ENCODE results near the gene GADD45A. TPM values are rescaled to one million over a fixed set of nuclear protein-coding genes. Genes with fewer than 3 reads are reported as not detected.

The GADD45A gene
- total RNA-seq, 1 donor from 2014 or later = 60.9 TPM

GRCh38 chr1:67688526-67689219 lies 3.7 kb downstream of the GADD45A start:
- no peak for DNase-seq (ENCODE audit: low read depth, low spot score)

- DNase-seq (ENCODE audit: low read depth, low spot score) = no peak
Observed at GRCh38 chr1:67689267-67690017, 4.4 kb downstream of the GADD45A start.

- no peak for DNase-seq (ENCODE audit: low read depth, low spot score)
Observed at GRCh38 chr1:67690018-67690363, 5.0 kb downstream of the GADD45A start.

- no peak for DNase-seq (ENCODE audit: low read depth, low spot score)
Observed at GRCh38 chr1:67690411-67690810, 5.4 kb downstream of the GADD45A start.

GRCh38 chr1:67691712-67692111 lies 6.7 kb downstream of the GADD45A start:
- DNase-seq (ENCODE audit: low read depth, low spot score) = no peak

GRCh38 chr1:67695963-67696362 lies 11.0 kb downstream of the GADD45A start:
- DNase-seq (ENCODE audit: low read depth, low spot score) = no peak

- DNase-seq (ENCODE audit: low read depth, low spot score) = no peak
Observed at GRCh38 chr1:67696708-67697107, 11.7 kb downstream of the GADD45A start.

- DNase-seq (ENCODE audit: low read depth, low spot score) = no peak
Observed at GRCh38 chr1:67700220-67700619, 15.2 kb downstream of the GADD45A start.

GRCh38 chr1:67700692-67701410 lies 15.8 kb downstream of the GADD45A start:
- no peak for DNase-seq (ENCODE audit: low read depth, low spot score)

GRCh38 chr1:67701876-67702275 lies 16.9 kb downstream of the GADD45A start:
- no peak for DNase-seq (ENCODE audit: low read depth, low spot score)

- no peak for DNase-seq (ENCODE audit: low read depth, low spot score)
Observed at GRCh38 chr1:67704351-67704750, 19.4 kb downstream of the GADD45A start.

- DNase-seq (ENCODE audit: low read depth, low spot score) = no peak
Observed at GRCh38 chr1:67705735-67706453, 20.9 kb downstream of the GADD45A start.

GRCh38 chr1:67708606-67709005 lies 23.6 kb downstream of the GADD45A start:
- DNase-seq (ENCODE audit: low read depth, low spot score) = no peak

- DNase-seq (ENCODE audit: low read depth, low spot score) = no peak
Observed at GRCh38 chr1:67710417-67710816, 25.4 kb downstream of the GADD45A start.

GRCh38 chr1:67711158-67711854 lies 26.3 kb downstream of the GADD45A start:
- DNase-seq (ENCODE audit: low read depth, low spot score) = no peak

GRCh38 chr1:67711855-67712212 lies 26.8 kb downstream of the GADD45A start:
- DNase-seq (ENCODE audit: low read depth, low spot score) = no peak

GRCh38 chr1:67713057-67713846 lies 28.3 kb downstream of the GADD45A start:
- DNase-seq (ENCODE audit: low read depth, low spot score) = peak; percentile 75

GRCh38 chr1:67715819-67716218 lies 30.8 kb downstream of the GADD45A start:
- no peak for DNase-seq (ENCODE audit: low read depth, low spot score)

GRCh38 chr1:67716800-67717199 lies 31.8 kb downstream of the GADD45A start:
- no peak for DNase-seq (ENCODE audit: low read depth, low spot score)

- no peak for DNase-seq (ENCODE audit: low read depth, low spot score)
Observed at GRCh38 chr1:67717876-67718275, 32.9 kb downstream of the GADD45A start.
